ENCODE measurements around the gene DHX58. TPM values are rescaled to one million over a fixed set of nuclear protein-coding genes. Genes with fewer than 3 reads are reported as not detected.

The DHX58 gene
- total and polyA plus RNA-seq, 2 donors (not counting 1 experiment from before 2014, with no cell fraction given) = 39.7 to 57.6 TPM

- Histone ChIP-seq H2AFZ (ENCODE audit: insufficient read depth, low read depth, low read length, poor library complexity, severe bottlenecking) (no peak overlapping the region), H3K4me2 (replicated peaks; ENCODE audit: low read depth, low read length, poor library complexity, severe bottlenecking) (no peak overlapping the region), H3K4me1 (ENCODE audit: control insufficient read depth in 2 of 2, insufficient read depth in 2 of 2, low read length in 2 of 2) (peaks cover 2 to 5% of the 10 kb centered on the region in 2 donors), H3K9me3 (ENCODE audit: control extremely low read depth in 1 of 3, control insufficient read depth in 2 of 3, insufficient read depth in 1 of 3, low read length in 2 of 3) (peaks cover 0 to 19% (median 0%) of the 10 kb centered on the region in 3 donors), H3K27ac (ENCODE audit: low read length in 2 of 2) (no peak overlapping the region), H3K4me3 (ENCODE audit: control extremely low read depth in 1 of 5, extremely low read depth in 1 of 5, insufficient read depth in 1 of 5, low read depth in 2 of 5, low read length in 4 of 5) (no peak overlapping the region), H3K27me3 (replicated peaks in 1 of 4; ENCODE audit: control extremely low read depth in 1 of 4, control insufficient read depth in 3 of 4, insufficient read depth in 4 of 4, low read length in 3 of 4) (peaks cover 0 to 8% (median 0%) of the 10 kb centered on the region in 4 experiments), H3K9ac (ENCODE audit: low read length) (no peak overlapping the region), H3K36me3 (replicated peaks in 1 of 2; ENCODE audit: control extremely low read depth in 1 of 2, control insufficient read depth in 1 of 2, extremely low read depth in 1 of 2, insufficient read depth in 2 of 2, low read length in 1 of 2) (no peaks in the 10 kb centered on the region), H4K20me1 (ENCODE audit: control insufficient read depth, insufficient read depth, low read length, poor library complexity, severe bottlenecking) (no peaks in the 10 kb centered on the region), H3K79me2 (ENCODE audit: control insufficient read depth, insufficient read depth, low read length) (no peaks in the 10 kb centered on the region)
- H3K4me1 Mint-ChIP-seq = peaks cover 5% of the 10 kb centered on the region
- no peak for TF ChIP-seq CTCF (IDR thresholded peaks at IDR 0.05)
- ChIA-PET POLR2A (no interaction called here), CTCF (interaction anchor here (0.6 to 1.6 kb wide), 2 partner anchors 30 to 72 kb away, joined by 3 to 4 read pairs; no protein-coding TSS in a partner anchor)
- peaks cover 34% of the 10 kb centered on the region for H3K27me3 Mint-ChIP-seq
- H3K9me3 Mint-ChIP-seq (ENCODE audit: insufficient read depth) = no peaks in the 10 kb centered on the region
- intact Hi-C loops (cut with micrococcal nuclease) = no loop called here
- no peak overlapping the region for H3K27ac Mint-ChIP-seq
- no peak overlapping the region for H3K4me3 Mint-ChIP-seq
- DNase-seq = no peak
- WGBS (ENCODE audit: insufficient coverage) = 88% methylated on average over 5 of the region's 6 CpGs
- ATAC-seq (ENCODE audit: low read depth) = no peak
Measured at GRCh38 chr17:42055496-42055895, 57.0 kb downstream of the DHX58 start.

GRCh38 chr17:42055027-42055426 lies 57.5 kb downstream of the DHX58 start:
- peaks cover 0 to 19% (median 0%) of the 10 kb centered on the region in 3 donors for H3K9me3 ChIP-seq (ENCODE audit: control extremely low read depth in 1 of 3, control insufficient read depth in 2 of 3, insufficient read depth in 1 of 3, low read length in 2 of 3)
- DNase-seq = no peak
- H3K79me2 ChIP-seq (ENCODE audit: control insufficient read depth, insufficient read depth, low read length) = no peaks in the 10 kb centered on the region
- no peak overlapping the region for H3K4me2 ChIP-seq (replicated peaks; ENCODE audit: low read depth, low read length, poor library complexity, severe bottlenecking)
- WGBS (ENCODE audit: insufficient coverage) = no CpG with 5 or more reads among the region's 3 CpGs
- TF ChIP-seq CTCF (IDR thresholded peaks at IDR 0.05) = no peak
- TF ChIP-seq EZH2 (IDR thresholded peaks at IDR 0.05; ENCODE audit: borderline replicate concordance, insufficient read depth, low read depth, low read length, poor library complexity, severe bottlenecking) = no peak
- H3K36me3 ChIP-seq (replicated peaks in 1 of 2; ENCODE audit: control extremely low read depth in 1 of 2, control insufficient read depth in 1 of 2, extremely low read depth in 1 of 2, insufficient read depth in 2 of 2, low read length in 1 of 2) = no peaks in the 10 kb centered on the region
- H3K27ac Mint-ChIP-seq = no peak overlapping the region
- H3K27ac ChIP-seq (ENCODE audit: low read length in 2 of 2) = no peak overlapping the region
- POLR2A ChIA-PET = interaction anchor here (0.6 kb wide), 1 partner anchor 1072 kb away, joined by 5 read pairs; no protein-coding TSS in a partner anchor
- H3K4me1 ChIP-seq (ENCODE audit: control insufficient read depth in 2 of 2, insufficient read depth in 2 of 2, low read length in 2 of 2) = peaks cover 3 to 7% of the 10 kb centered on the region in 2 donors
- CTCF ChIA-PET = interaction anchor here (0.6 to 1.6 kb wide), 2 partner anchors 30 to 71 kb away, joined by 3 to 4 read pairs; no protein-coding TSS in a partner anchor
- H4K20me1 ChIP-seq (ENCODE audit: control insufficient read depth, insufficient read depth, low read length, poor library complexity, severe bottlenecking) = no peaks in the 10 kb centered on the region
- no peak overlapping the region for H2AFZ ChIP-seq (ENCODE audit: insufficient read depth, low read depth, low read length, poor library complexity, severe bottlenecking)
- intact Hi-C loops (cut with micrococcal nuclease) = no loop called here
- H3K4me3 ChIP-seq (ENCODE audit: control extremely low read depth in 1 of 5, extremely low read depth in 1 of 5, insufficient read depth in 1 of 5, low read depth in 2 of 5, low read length in 4 of 5) = no peak overlapping the region
- no peak overlapping the region for H3K9ac ChIP-seq (ENCODE audit: low read length)
- ATAC-seq (ENCODE audit: low read depth) = no peak
- H3K27me3 ChIP-seq (replicated peaks in 1 of 4; ENCODE audit: control extremely low read depth in 1 of 4, control insufficient read depth in 3 of 4, insufficient read depth in 4 of 4, low read length in 3 of 4) = peaks cover 0 to 8% (median under 1%) of the 10 kb centered on the region in 4 experiments
- H3K4me3 Mint-ChIP-seq = no peak overlapping the region
- H3K4me1 Mint-ChIP-seq = peaks cover 6% of the 10 kb centered on the region
- H3K27me3 Mint-ChIP-seq = peaks cover 34% of the 10 kb centered on the region
- no peaks in the 10 kb centered on the region for H3K9me3 Mint-ChIP-seq (ENCODE audit: insufficient read depth)
